Vagina (tissue), 2 donors: ENCODE results near the gene ERC2.

ENCODE experiments used
- CTCF ChIP-seq, 3 experiments: fragments of 450-650 bp in 2 of 3; fragments of 200-600 bp in 1 of 3; sonication (generic) in 1 of 3; IDR thresholded peaks; one replicate each; pipeline ENCODE4 v1.5.1; 2017 to 2019; ENCODE audit warnings: antibody characterized with exemption in 3 of 3, mild to moderate bottlenecking in 2 of 3, moderate library complexity in 2 of 3
- POLR2A ChIP-seq, 2 donors: fragments of 450-650 bp; IDR thresholded peaks; one replicate each; pipeline ENCODE4 v1.6.1; 2017; ENCODE audit warnings: antibody characterized with exemption in 2 of 2, mild to moderate bottlenecking in 2 of 2, moderate library complexity in 2 of 2

- TF ChIP-seq POLR2A (IDR thresholded peaks at IDR 0.05) (no peak), CTCF (IDR thresholded peaks at IDR 0.05) (no peak)
Measured at GRCh38 chr3:55639896-55640765, 828.1 kb downstream of the ERC2 start.
